GM12874 (cell line): ENCODE measurements around the gene NIPAL3.
A peak's percentile ranks its signal among the peaks of the same experiment; 100 is the strongest.

Source experiments
- CTCF ChIP-seq: IDR thresholded peaks from 2 replicates; pipeline ENCODE4 v1.5.1; 2011; ENCODE audit warnings: low read depth, mild to moderate bottlenecking, control low read depth, low read length, moderate library complexity; ENCODE audit not compliant: insufficient read depth

The NIPAL3 gene

GRCh38 chr1:24416666-24417391 lies 1.2 kb downstream of the NIPAL3 start:
- TF ChIP-seq CTCF = no peak

GRCh38 chr1:24417681-24418080 lies 2.1 kb downstream of the NIPAL3 start:
- TF ChIP-seq CTCF = no peak

GRCh38 chr1:24418898-24419628 lies 3.5 kb downstream of the NIPAL3 start:
- TF ChIP-seq CTCF = no peak

- no peak for TF ChIP-seq CTCF
Observed at GRCh38 chr1:24420547-24420946, 4.9 kb downstream of the NIPAL3 start.

- 0 out of 2 replicates have a peak, but pooled peaks have one; percentile 5 for TF ChIP-seq CTCF
Observed at GRCh38 chr1:24421502-24421901, 5.9 kb downstream of the NIPAL3 start.

- no peak for TF ChIP-seq CTCF
Observed at GRCh38 chr1:24424207-24424606, 8.6 kb downstream of the NIPAL3 start.

- no peak for TF ChIP-seq CTCF
Observed at GRCh38 chr1:24424990-24425389, 9.4 kb downstream of the NIPAL3 start.
